HCT116 (cell line): ENCODE measurements around the gene NGEF. TPM values are rescaled to one million over a fixed set of nuclear protein-coding genes. Genes with fewer than 3 reads are reported as not detected.

Source experiments
- ATAC-seq: fragments of 200-7000 bp; cut with Tn5 transposase; 2 replicates; pipeline ENCODE4 v1.9.1; 2020; ENCODE audit warnings: mild to moderate bottlenecking, moderate library complexity
- BruUV-seq: library from RNA; stranded (reverse); fragments of 400-500 nt; replicated peaks from 2 replicates; lab custom pipeline; 2021; lab: Mats Ljungman, UMichigan
- CTCF ChIA-PET: fragments of 300-600 bp; sonication (Branson Sonifier 250); formaldehyde crosslinking; loops from one replicate; lab custom pipeline; 2021; ENCODE audit warnings: antibody characterized with exemption; lab: Charles Lee
- POLR2A ChIA-PET: fragments of 300-600, 350-600 bp; sonication (Branson Sonifier 250); formaldehyde crosslinking; loops from one replicate; lab custom pipeline; 2021; ENCODE audit warnings: antibody characterized with exemption; lab: Charles Lee
- RAD21 ChIA-PET, 2 experiments: fragments of 300-600 bp; sonication (Branson Sonifier 250); formaldehyde crosslinking; loops; one replicate each; lab custom pipeline; 2023; ENCODE audit warnings: low total read pairs in 2 of 2; ENCODE audit not compliant: uncharacterized antibody in 2 of 2, unreplicated experiment in 2 of 2, low non-redundant PET in 1 of 2; lab: Charles Lee
- DNase-seq: peaks from one replicate; pipeline ENCODE4 v3.0.0-alpha.2; 2010; ENCODE audit warnings: low read depth, low spot score
- H2AFZ ChIP-seq: fragments of 200-600 bp; shearing (Covaris generic), sonication (generic); 2 replicates; pipeline ENCODE4 v1.6.1; 2017; ENCODE audit warnings: low read depth, mixed run types, mixed read lengths, antibody characterized with exemption, low read length; ENCODE audit not compliant: poor library complexity, severe bottlenecking
- H3K27ac ChIP-seq: 2 replicates; pipeline ENCODE4 v1.5.1; 2012; ENCODE audit warnings: low read depth, low read length
- H3K27me3 ChIP-seq: fragments of 200-600 bp; sonication (generic); 2 replicates; pipeline ENCODE4 v1.6.1; 2016; ENCODE audit warnings: mixed run types, low read length, mixed read lengths; ENCODE audit not compliant: insufficient read depth
- H3K36me3 ChIP-seq, 2 experiments: fragments of 200-500 bp in 1 of 2; fragments of 200-600 bp in 1 of 2; sonication (Bioruptor generic) in 1 of 2; sonication (generic) in 1 of 2; 2 replicates each; pipeline versions ENCODE4 v1.5.1 to v1.6.1; 2014 to 2016; ENCODE audit warnings: low read length in 2 of 2, inconsistent platforms in 1 of 2, mixed read lengths in 1 of 2, mixed run types in 1 of 2; ENCODE audit not compliant: insufficient read depth in 2 of 2, control insufficient read depth in 1 of 2
- H3K4me1 ChIP-seq, 2 experiments: fragments of 200-600 bp in 1 of 2; sonication (generic) in 1 of 2; 2 replicates each; pipeline versions ENCODE4 v1.5.1 to v1.6.1; 2012 to 2017; ENCODE audit warnings: low read length in 2 of 2, inconsistent platforms in 1 of 2, mild to moderate bottlenecking in 1 of 2, mixed read lengths in 1 of 2, mixed run types in 1 of 2, moderate library complexity in 1 of 2; ENCODE audit not compliant: insufficient read depth in 2 of 2, control insufficient read depth in 1 of 2
- H3K4me2 ChIP-seq: fragments of 200-600 bp; sonication (generic); 2 replicates; pipeline ENCODE4 v1.6.1; 2017; ENCODE audit warnings: mixed run types, low read length, mixed read lengths
- H3K4me3 ChIP-seq, 2 experiments: fragments of 200-600 bp in 1 of 2; sonication (generic) in 1 of 2; replicated peaks in 1 of 2; 2 replicates each; pipeline ENCODE4 v1.5.1; 2011 to 2016; ENCODE audit warnings: low read length in 2 of 2, control low read depth in 1 of 2, low read depth in 1 of 2, mild to moderate bottlenecking in 1 of 2, mixed read lengths in 1 of 2, mixed run types in 1 of 2
- H3K79me2 ChIP-seq: fragments of 200-600 bp; sonication (generic); 2 replicates; pipeline ENCODE4 v1.6.1; 2017; ENCODE audit warnings: mild to moderate bottlenecking, mixed run types, low read length, moderate library complexity, mixed read lengths; ENCODE audit not compliant: insufficient read depth
- H3K9ac ChIP-seq: fragments of 200-600 bp; sonication (generic); 2 replicates; pipeline ENCODE4 v1.6.1; 2016; ENCODE audit warnings: low read length, mixed read lengths
- H3K9me2 ChIP-seq: fragments of 200-600 bp; sonication (generic), shearing (Covaris generic); 2 replicates; pipeline ENCODE4 v1.6.1; 2017; ENCODE audit warnings: mixed run types, mild to moderate bottlenecking, moderate library complexity; ENCODE audit not compliant: insufficient read depth
- H3K9me3 ChIP-seq, 2 experiments: fragments of 200-500 bp in 1 of 2; fragments of 200-600 bp in 1 of 2; sonication (Bioruptor generic) in 1 of 2; sonication (generic) in 1 of 2; 2 replicates each; pipeline ENCODE4 v1.6.1; 2014 to 2017; ENCODE audit warnings: low read length in 2 of 2, mixed read lengths in 2 of 2, inconsistent platforms in 1 of 2, low read depth in 1 of 2, mild to moderate bottlenecking in 1 of 2, mixed run types in 1 of 2, moderate library complexity in 1 of 2; ENCODE audit not compliant: control insufficient read depth in 1 of 2, insufficient read depth in 1 of 2
- H4K20me1 ChIP-seq: fragments of 200-600 bp; sonication (generic), shearing (Covaris generic); 2 replicates; pipeline ENCODE4 v1.6.1; 2017; ENCODE audit warnings: mixed run types, mild to moderate bottlenecking, moderate library complexity; ENCODE audit not compliant: insufficient read depth
- CBX3 ChIP-seq: IDR thresholded peaks from 2 replicates; pipeline ENCODE4 v1.6.1; 2012; ENCODE audit warnings: low read depth
- ELF1 ChIP-seq: IDR thresholded peaks from 2 replicates; pipeline ENCODE4 v1.6.1; 2012; ENCODE audit warnings: low read depth, borderline replicate concordance
- EZH2 ChIP-seq: fragments of 200-600 bp; sonication (generic); IDR thresholded peaks from 2 replicates; pipeline ENCODE4 v1.6.1; 2017; ENCODE audit warnings: antibody characterized with exemption, mixed run types
- FOSL1 ChIP-seq: IDR thresholded peaks from 2 replicates; pipeline ENCODE4 v1.6.1; 2012; ENCODE audit warnings: low read depth
- POLR2A ChIP-seq: IDR thresholded peaks from 2 replicates; pipeline ENCODE4 v1.7.0; 2011; ENCODE audit warnings: borderline replicate concordance; ENCODE audit not compliant: insufficient read depth, insufficient read length; ENCODE audit errors: extremely low read depth
- SP1 ChIP-seq: IDR thresholded peaks from 2 replicates; pipeline ENCODE4 v1.6.1; 2012; ENCODE audit warnings: low read depth
- SRF ChIP-seq: IDR thresholded peaks from 2 replicates; pipeline ENCODE4 v1.6.1; 2012; ENCODE audit warnings: low read depth
- TCF7L2 ChIP-seq: IDR thresholded peaks from 2 replicates; pipeline ENCODE4 v1.7.0; 2011; ENCODE audit warnings: borderline replicate concordance, inconsistent platforms; ENCODE audit not compliant: insufficient read depth, insufficient read length; ENCODE audit errors: extremely low read depth
- ZBTB33 ChIP-seq: IDR thresholded peaks from 2 replicates; pipeline ENCODE4 v1.6.1; 2011; ENCODE audit warnings: mild to moderate bottlenecking, low read length, moderate library complexity; ENCODE audit not compliant: insufficient replicate concordance; ENCODE audit errors: extremely low read depth
- ZFX ChIP-seq: fragments of 450-650 bp; IDR thresholded peaks from 2 replicates; pipeline ENCODE4 v1.6.1; 2017
- intact Hi-C: fragments of 100-400 bp; cut with micrococcal nuclease; formaldehyde crosslinking; loops from 2 replicates; pipeline ENCODE4 v1.10.0; 2022
- total RNA-seq: library from RNA; stranded (reverse); gene quantifications from one replicate; pipeline ENCODE4 v1.2.1, GENCODE V29; 2021; ENCODE audit not compliant: unreplicated experiment

Gene NGEF
- total RNA-seq, 1 experiment from 2014 or later = 12.6 TPM

- ATAC-seq (no peak), DNase-seq (no peak)
- no peak overlapping the region for H3K9ac ChIP-seq
- no TSS peak for BruUV-seq
- H3K4me1 ChIP-seq = peaks cover 0 to 12% of the 10 kb centered on the region in 2 experiments; a peak in 2 of 4 replicates
- ChIA-PET RAD21 (no interaction called here), POLR2A (no interaction called here), CTCF (no interaction called here)
- intact Hi-C loops = no loop called here
- no peaks in the 10 kb centered on the region for H3K36me3 ChIP-seq
- peaks cover 0 to 4% of the 10 kb centered on the region in 2 experiments; a peak in 1 of 4 replicates for H3K9me3 ChIP-seq
- no peaks in the 10 kb centered on the region for H3K79me2 ChIP-seq
- no peaks in the 10 kb centered on the region for H4K20me1 ChIP-seq
- H3K9me2 ChIP-seq = no peaks in the 10 kb centered on the region
- TF ChIP-seq SRF (no peak), SP1 (no peak), ZBTB33 (no peak), EZH2 (no peak), CBX3 (no peak), TCF7L2 (no peak), ZFX (no peak), ELF1 (no peak), POLR2A (no peak), FOSL1 (no peak)
- no peak overlapping the region for H2AFZ ChIP-seq
- no peak overlapping the region for H3K4me2 ChIP-seq
- no peaks in the 10 kb centered on the region for H3K27me3 ChIP-seq
- no peak overlapping the region for H3K27ac ChIP-seq
- no peak overlapping the region for H3K4me3 ChIP-seq
These were observed 24.0 kb upstream of the NGEF start for GRCh38 chr2:233037078-233037477.
